NB4 (cell line): Measurements from ENCODE around the gene VPS33A.

Experiments used
- DNase-seq: peaks from one replicate; pipeline ENCODE4 v3.0.0; 2010; ENCODE audit warnings: low read depth
- H3K4me3 ChIP-seq: one replicate; pipeline ENCODE4 v1.5.1; 2011; ENCODE audit warnings: mild to moderate bottlenecking, low read depth, low read length, moderate library complexity
- CTCF ChIP-seq: IDR thresholded peaks from one replicate; pipeline ENCODE4 v1.5.1; 2012; ENCODE audit warnings: low read depth, low read length
- MAX ChIP-seq: IDR thresholded peaks from 2 replicates; pipeline ENCODE4 v1.6.1; 2011; ENCODE audit warnings: low read depth, low read length
- MYC ChIP-seq: IDR thresholded peaks from 2 replicates; pipeline ENCODE4 v1.6.1; 2011; ENCODE audit warnings: low read depth, low read length
- POLR2A ChIP-seq: IDR thresholded peaks from 2 replicates; pipeline ENCODE4 v1.6.1; 2011; ENCODE audit warnings: mild to moderate bottlenecking; ENCODE audit not compliant: insufficient read length; ENCODE audit errors: extremely low read depth

The VPS33A gene

GRCh38 chr12:122192441-122192840, 73.9 kb downstream of the VPS33A start:
- no peak overlapping the region for H3K4me3 ChIP-seq
- TF ChIP-seq MAX (no peak), POLR2A (no peak), CTCF (no peak), MYC (no peak)
- no peak for DNase-seq

DNA sequence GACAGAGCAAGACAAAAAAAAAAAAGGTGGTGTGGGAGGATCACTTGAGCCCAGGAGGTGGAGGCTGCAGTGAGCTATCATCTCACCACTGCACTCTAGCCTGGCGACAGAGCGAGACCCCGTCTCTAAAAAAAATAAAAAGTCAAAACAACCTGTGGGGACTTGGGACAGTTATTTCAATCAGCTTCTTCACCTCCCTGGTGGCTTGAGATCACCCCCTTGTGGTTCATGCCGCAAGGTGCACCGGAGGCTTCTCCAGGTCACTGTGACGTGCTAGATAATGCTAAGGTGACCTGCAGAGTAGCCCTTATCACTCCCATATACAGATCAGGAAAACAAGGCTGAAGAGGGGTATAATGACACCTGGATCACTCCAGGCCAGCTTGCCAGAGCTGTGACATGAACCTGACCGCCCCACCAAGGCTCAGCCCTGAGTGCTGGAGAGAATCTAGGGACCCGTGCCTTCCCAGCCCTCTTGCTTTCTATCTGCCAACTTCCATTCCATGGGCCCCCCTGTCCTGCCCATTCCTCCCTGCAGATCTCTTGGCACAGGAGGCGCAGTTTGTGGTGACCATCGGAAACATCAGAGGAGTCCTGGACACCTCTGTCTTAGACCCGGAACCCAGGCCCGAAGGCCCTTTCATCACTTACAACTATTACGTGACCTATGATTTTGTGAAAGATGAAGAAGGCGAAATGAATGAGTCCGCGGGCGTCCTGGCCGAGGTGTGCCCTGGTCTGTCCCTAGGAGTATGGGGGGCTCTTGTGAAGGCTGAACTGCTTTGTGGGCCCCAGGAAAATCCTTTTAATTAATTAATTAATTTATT, 75.2 kb downstream of the VPS33A start:
- TF ChIP-seq MYC (0 out of 2 replicates have a peak, but pooled peaks have one; percentile 9), MAX (peak; percentile 50; the same call in 1 of the 2 replicates), POLR2A (no peak), CTCF (peak; percentile 99)
- no peak overlapping the region for H3K4me3 ChIP-seq
- peak; percentile 82 for DNase-seq

- TF ChIP-seq MYC: no peak
- no peak for TF ChIP-seq CTCF
- TF ChIP-seq POLR2A: no peak
- no peak for TF ChIP-seq MAX
- no peak for DNase-seq
These were observed 76.4 kb downstream of the VPS33A start for GRCh38 chr12:122189626-122190475.

DNA sequence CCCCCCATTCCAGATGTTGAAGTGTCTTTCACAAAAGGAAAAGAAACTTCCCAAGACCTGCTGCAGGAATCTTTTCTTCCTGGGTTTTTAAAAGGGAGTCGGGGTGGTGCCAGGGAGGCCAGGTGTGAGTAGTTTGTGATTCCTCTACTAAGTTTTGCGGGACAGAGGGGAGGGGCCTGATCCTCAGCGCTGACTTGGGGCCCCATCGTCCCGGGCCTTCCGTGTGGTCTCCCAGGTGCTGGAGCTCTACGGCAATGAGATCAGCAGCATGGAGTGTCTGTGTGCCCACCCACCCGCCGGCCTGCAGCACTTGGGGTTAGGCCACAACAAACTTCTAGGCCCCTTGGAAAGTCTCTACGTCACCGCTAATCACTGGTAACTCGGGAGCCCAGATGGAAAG, 78.8 kb downstream of the VPS33A start:
- no peak for DNase-seq
- H3K4me3 ChIP-seq: no peak overlapping the region
- TF ChIP-seq CTCF (no peak), MAX (no peak), MYC (no peak), POLR2A (no peak)

More at GRCh38 chr12:122189626-122190475, 76.4 kb downstream of the VPS33A start:
- no peak overlapping the region for H3K4me3 ChIP-seq

DNA sequence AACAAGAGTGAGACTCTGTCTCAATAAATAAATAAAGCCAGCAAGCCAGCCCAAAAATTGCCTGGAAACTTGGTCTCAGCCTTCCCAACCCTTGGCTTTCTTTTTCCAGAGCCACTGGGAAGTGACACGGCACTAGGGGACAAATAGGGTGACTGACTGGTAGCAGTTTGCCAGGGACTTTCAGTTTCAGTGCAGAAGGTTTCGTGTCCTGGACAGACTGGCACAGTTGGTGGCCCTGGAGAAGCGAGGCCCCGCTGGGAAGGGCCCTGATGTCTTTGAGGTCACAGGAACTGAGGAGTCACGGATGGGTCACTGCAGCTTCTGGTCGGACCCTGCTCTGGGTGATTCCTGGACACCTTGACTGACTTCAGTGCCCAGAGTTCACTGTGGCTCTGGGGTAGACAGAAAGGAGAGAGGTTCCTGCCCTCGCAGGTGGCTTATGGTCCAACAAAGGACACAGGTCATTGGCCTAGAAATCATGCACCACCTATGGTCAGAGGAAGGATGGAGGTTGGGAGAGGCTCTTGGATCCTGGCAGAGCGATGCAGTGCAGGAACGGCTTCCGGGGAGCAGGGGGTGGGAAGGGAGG, 80.7 kb downstream of the VPS33A start:
- DNase-seq: no peak
- no peak for TF ChIP-seq POLR2A
- TF ChIP-seq MAX: no peak
- no peak for TF ChIP-seq CTCF
- TF ChIP-seq MYC: no peak
- no peak overlapping the region for H3K4me3 ChIP-seq
